ENCODE measurements around the gene WWC2.
A peak's percentile ranks its signal among the peaks of the same experiment; 100 is the strongest.

WWC2 gene

GRCh38 chr4:183171484-183172267 is 72.6 kb downstream of the WWC2 start:
- TF ChIP-seq CTCF (conservative IDR thresholded peaks at IDR 0.05; ENCODE audit: low read depth, low read length): no peak
- H3K4me3 ChIP-seq (ENCODE audit: low read depth, low read length): no peak overlapping the region
- DNase-seq (ENCODE audit: low read depth): no peak

GRCh38 chr4:183172881-183173280 is 73.8 kb downstream of the WWC2 start:
- H3K4me3 ChIP-seq (ENCODE audit: low read depth, low read length): no peak overlapping the region
- DNase-seq (ENCODE audit: low read depth): no peak
- no peak for TF ChIP-seq CTCF (conservative IDR thresholded peaks at IDR 0.05; ENCODE audit: low read depth, low read length)

- peak overlapping the region; percentile 22 for H3K4me3 ChIP-seq (ENCODE audit: low read depth, low read length)
Observed at GRCh38 chr4:183173580-183174526, 74.8 kb downstream of the WWC2 start.

GRCh38 chr4:183175631-183176232 is 76.7 kb downstream of the WWC2 start:
- H3K4me3 ChIP-seq (ENCODE audit: low read depth, low read length): no peak overlapping the region
- no peak for TF ChIP-seq CTCF (conservative IDR thresholded peaks at IDR 0.05; ENCODE audit: low read depth, low read length)
- peak; percentile 74 for DNase-seq (ENCODE audit: low read depth)

More at GRCh38 chr4:183173580-183174526, 74.8 kb downstream of the WWC2 start:
- peak; percentile 64 for DNase-seq (ENCODE audit: low read depth)
- TF ChIP-seq CTCF (conservative IDR thresholded peaks at IDR 0.05; ENCODE audit: low read depth, low read length): no peak

- no peak overlapping the region for H3K4me3 ChIP-seq (ENCODE audit: low read depth, low read length)
- DNase-seq (ENCODE audit: low read depth): no peak
- no peak for TF ChIP-seq CTCF (conservative IDR thresholded peaks at IDR 0.05; ENCODE audit: low read depth, low read length)
Observed at GRCh38 chr4:183177001-183177400, 77.9 kb downstream of the WWC2 start.

- no peak for DNase-seq (ENCODE audit: low read depth)
- no peak for TF ChIP-seq CTCF (conservative IDR thresholded peaks at IDR 0.05; ENCODE audit: low read depth, low read length)
- H3K4me3 ChIP-seq (ENCODE audit: low read depth, low read length): no peak overlapping the region
Observed at GRCh38 chr4:183178201-183178600, 79.1 kb downstream of the WWC2 start.

All from choroid plexus epithelial cell (primary cell).